GM19452 (cell line): ENCODE results near the gene MN1.
"Not testable (repeated sequence)": the region's sequence is repeated elsewhere in the genome, so short reads cannot be mapped to it uniquely, and the experiment has no call there.

Experiments used
- ATAC-seq: cut with Tn5 transposase; IDR thresholded peaks from one replicate; pipeline ENCODE4 v1.9.1; 2021; ENCODE audit not compliant: unreplicated experiment

The MN1 gene

DNA sequence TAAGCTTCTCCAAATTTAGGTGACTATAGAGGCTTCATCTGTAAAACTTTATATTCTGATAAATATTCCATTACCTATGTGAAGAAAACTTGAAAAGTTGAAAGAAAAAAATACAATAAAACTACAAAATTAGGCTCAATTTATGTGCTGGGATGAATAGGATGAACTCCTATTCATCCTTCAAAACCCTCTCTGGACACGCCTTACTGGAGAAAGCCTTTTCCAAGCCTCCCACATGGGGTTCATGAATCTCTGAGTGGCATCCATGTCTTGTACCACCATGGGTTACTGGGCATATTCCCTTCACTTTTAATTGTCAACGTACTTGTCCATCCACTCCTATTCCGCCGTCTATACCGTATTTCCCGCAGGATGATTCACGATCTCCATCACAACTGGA is 55.7 kb downstream of the MN1 start:
- no peak for ATAC-seq

DNA sequence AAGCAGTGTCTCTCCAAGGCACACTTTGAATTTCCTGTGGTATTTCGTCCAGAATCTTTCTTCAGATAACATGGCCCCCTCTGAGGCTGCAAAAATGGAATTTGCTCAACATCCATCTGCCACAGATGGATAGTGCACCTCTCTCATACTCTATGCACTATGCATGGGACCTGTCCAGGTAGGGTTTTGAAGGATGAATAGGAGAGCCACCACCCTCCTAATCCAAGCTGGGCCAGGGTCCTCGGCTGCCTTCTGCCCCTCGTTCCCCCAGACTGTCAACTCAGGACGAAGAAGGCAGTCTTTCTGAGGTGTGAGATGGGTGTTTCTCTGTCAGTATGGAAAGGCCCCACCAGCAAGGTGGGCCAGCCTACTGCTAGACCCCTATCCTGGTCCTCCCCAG is 56.4 kb downstream of the MN1 start:
- ATAC-seq: no peak

DNA sequence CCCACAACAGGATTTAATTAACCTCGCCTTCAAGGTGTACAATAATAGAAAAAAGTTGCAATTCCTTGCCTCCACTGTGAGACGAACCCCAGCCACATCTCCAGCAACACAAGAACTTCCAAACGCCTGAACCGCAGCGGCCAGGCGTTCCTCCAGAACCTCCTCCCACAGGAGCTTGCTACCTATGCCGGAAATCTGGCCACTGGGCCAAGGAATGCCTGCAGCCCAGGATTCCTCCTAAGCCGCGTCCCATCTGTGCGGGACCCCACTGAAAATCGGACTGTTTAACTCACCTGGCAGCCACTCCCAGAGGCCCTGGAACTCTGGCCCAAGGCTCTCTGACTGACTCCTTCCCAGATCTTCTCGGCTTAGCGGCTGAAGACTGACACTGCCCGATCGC is 57.5 kb downstream of the MN1 start:
- ATAC-seq: not testable (repeated sequence)

DNA sequence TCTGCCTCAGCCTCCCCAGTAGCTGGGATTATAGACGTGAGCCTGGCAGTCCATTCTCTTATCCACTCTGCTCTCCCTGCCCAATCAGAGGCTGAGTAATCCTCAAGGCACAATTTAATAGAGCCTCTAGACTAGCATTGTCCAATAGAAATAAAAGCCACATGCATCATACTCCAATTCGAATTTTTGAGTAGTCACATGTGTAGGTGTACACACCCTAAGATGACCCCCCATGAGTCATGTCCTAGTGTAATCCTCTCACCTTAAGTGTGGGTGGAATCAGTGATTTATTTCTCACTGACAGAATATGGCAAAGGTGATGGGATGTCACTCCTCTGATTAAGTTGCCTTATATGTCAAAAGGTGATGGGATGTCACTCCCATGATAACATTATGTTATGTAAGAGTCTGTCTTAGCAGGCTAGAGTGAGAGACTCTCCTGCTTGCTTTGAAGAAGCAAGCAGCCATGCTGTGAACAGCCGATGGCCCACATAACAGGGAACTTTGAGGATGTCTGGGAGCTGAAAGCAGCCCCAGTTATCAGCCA is 61.3 kb downstream of the MN1 start:
- ATAC-seq: no peak

DNA sequence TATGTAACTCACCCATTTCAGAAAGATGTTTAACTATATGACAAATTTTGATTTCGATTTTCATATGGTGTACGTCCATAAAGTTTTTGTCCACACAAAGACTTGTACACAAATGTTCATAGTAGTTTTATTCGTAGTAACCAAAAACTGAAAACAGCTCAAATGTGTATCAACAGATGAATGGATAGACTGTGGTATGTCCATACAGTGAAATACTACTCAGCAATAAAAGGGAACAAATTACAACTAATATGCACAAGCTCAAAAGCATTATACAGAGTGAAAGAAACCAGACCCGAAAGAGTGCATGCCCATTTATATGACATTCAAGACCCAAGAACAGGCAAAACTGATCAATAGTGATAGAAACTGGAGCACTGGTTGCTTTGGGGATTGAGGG is 64.0 kb downstream of the MN1 start:
- no peak for ATAC-seq

DNA sequence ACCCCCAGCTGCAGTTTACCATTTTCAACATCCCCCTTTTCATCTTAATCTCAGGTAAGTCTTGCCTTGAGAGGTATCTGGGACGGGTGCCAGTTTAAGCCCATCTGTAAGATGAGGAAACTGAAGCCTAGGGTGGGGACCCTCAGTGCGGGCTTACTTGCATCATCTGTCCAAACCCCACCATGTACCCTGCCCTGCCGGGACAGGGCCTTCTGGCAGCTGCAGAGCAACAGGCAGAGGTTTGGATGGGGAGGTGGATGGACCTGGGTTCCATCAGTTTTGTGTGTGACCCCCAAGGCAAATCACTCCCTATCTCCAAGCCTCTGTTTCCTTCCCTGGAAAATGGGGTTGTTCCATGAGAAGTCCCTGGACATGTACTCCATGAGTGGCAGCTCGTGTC is 67.5 kb downstream of the MN1 start:
- no peak for ATAC-seq

DNA sequence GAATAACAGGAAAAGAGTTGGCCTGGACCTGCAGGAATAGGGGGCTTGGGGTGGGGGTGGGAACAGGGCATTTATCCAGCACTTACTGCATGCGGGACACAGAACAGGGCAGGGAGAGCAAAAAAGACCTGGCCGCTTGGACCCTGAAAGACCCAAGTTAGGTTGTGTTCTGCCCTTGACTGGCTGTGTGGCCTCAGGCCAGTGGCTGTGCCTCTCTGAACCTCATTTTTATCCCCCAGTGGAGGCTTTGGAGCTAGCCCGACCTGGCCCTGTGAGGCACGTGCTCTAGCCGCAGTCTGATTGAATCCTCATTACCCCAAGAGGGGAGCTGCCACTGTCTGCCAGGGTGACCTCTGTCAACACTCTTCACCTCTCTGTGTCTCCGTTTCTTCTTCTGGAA is 68.7 kb downstream of the MN1 start:
- no peak for ATAC-seq

DNA sequence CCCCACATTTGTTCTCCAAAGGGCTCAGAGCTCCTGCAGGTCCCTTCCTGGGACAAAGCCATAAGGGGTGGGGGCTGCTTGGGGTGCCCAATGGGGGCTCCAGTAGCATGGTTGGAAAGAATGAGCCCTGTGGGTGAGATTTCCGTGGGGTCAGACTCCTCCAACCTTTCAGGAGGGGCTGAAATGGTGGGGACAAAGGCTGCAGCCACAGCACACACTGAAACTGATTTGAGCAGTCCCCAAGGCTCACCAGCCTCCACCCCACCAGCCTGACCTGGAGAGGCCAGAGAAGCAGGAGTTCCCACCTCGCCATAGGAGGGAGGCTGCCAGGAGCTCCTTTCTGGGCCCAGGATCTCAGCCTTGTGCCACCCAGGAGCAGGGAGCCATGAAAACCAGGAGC is 69.2 kb downstream of the MN1 start:
- no peak for ATAC-seq

DNA sequence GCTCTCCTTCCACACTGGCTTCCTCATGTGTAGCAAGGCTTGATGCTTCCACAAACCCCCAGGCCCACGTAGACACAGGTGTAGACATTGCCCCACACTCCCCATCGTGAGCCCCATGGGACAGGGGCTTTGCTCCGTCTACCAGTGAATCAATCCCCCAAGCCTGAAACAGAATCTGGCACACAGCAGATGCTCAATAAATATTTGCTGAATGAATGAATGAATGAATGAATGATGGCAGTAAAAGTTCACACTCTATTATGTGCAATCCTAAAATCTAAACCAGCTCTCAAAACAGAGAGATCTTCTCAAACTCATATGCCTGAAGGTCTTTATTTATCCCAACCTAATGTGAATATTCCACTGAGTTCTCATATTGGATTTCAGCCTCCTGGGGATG is 69.9 kb downstream of the MN1 start:
- ATAC-seq: no peak

DNA sequence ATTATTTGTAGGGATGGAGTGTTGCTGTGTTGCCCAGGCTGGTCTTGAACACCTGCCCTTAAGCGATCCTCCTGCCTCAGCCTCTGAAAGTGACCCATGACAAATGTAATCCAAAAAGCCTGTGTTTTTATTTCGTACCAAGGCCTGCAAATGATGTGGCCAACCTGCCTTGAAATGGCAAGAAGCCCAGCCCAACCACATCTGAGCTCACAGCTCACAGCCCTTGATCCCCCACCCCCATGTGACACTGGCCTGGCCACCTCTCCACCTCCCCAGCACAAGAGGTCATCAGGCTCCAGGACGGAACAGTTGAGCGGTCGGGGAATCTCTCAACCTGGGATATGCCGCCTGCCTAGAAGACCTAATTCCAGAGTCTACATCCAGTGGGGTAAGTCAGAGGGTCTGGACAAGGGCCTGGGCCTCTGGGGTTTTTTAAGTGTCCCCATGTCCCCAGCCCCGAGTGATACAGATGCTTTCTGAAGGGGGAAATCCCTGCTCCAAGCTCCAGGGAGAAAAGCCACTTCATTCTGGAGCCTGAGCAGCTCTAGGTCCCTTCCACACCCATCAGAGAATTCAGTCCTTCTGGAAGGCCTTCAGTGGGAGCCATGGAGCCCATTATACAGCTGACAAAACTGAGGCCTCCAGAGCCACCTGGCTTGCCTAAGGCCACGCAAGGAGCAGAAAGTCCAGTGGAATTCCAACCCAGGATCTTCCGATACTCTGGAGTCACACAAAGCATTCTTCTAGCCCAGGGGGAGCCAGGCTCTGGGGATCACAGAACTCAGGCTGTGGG is 70.7 kb downstream of the MN1 start:
- ATAC-seq: no peak

DNA sequence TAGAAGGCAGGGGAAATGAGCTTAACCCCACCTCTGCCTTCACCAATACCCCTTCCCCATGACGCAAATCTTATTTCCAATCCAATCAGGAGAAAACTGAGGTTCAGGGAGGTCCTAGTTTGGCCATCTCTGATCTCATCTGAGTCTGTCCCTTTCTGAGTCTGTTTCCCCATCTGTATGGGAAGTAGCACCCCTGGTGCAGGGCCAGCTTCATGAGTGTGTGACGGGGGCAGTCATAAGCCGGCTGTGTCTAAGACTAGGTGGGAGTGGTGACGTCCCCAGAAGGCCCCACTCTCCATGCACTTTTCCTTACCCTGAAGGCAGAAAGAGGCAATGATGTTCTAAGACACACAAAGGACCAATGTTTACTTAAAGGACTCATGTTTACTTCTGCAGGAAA is 72.3 kb downstream of the MN1 start:
- ATAC-seq: no peak

DNA sequence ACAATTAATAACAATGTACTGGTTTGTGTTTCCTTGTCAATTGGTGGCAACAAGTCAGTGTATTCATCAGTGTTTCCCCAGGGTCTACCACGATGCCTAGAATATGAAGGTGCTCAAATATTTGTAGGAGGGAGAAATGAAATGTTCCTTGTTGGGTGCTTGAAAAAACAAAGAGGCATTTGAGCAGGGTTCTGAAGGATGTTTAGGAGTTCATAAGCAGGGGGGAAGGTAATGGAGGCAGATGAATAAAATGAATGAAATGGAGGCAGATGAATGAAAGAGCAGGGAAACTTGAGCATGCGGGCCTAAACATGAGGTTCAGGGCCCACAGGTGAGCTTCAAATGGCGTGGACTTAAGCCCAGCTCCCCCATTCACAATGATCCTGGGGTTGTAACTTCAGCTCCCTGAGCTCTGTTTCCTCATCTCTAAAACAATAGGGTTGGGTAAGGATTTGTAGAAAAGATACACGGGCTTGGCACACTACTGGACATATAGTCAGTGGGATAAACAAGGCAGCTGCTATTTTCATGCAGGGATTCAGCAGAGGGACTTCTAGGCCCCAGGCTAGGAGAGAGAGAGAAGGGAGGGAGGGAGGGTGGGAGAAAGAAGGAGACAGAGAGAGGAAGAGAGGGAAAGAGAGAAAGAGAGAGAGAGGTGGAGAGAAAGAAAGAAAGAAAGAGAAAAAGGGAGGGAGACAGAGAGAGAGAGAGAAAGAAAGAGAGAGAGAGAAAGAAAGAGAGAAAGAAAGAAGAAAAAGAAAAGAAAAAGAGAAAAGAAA is 73.7 kb downstream of the MN1 start:
- no peak for ATAC-seq

DNA sequence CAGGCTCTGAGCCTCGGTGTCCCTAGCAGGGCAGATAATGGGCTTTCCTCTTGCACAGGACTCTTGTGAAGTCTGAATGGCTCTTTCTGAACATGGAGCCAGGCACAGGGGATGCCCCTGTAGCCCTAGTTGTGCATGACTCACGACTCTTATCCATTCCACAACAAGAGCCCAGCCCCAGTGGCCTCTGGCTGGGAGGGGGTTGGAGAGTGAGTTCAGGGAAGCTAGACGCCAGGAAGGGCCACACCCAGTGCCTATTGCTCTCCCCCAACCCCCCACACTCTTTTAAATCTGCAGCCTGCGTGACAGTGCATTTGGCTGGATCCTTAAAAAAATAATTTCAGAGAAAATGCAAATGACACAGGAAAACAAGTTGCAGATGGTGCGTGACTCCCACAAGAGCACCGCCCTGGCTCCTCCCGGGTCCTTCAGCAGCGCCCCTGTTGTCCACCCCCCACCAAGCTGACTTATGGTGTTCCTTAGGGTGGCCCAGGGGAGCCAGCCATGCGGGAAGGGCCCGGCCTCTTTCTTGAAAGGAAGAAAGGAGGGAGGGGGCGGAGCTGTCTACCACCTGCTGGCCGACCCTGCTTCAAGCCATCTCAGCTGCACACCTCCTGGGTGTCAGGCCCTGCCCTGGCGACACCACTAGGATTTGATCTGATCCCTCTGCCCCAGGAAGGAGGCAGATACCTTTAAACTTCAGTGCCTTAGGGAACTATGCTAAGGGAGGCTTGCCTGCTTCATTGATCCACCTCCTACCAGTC is 74.7 kb downstream of the MN1 start:
- no peak for ATAC-seq

DNA sequence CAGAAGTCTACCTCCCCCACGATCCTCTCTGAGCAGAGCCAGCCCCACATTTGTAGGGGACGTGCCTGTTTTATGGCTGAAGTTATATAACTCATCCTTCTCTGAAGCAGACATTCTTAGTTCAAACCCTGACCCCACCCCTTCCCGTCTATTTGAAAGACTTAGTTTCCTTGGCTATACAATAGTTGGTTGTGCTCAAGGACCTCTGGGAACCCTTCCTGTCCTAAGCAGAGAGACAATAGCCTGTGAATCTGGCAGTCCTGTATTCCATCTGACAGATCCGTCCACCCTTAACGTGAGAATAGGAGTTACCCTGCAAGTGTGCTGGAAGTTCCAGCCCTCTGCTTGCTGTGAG is 75.2 kb downstream of the MN1 start:
- no peak for ATAC-seq

DNA sequence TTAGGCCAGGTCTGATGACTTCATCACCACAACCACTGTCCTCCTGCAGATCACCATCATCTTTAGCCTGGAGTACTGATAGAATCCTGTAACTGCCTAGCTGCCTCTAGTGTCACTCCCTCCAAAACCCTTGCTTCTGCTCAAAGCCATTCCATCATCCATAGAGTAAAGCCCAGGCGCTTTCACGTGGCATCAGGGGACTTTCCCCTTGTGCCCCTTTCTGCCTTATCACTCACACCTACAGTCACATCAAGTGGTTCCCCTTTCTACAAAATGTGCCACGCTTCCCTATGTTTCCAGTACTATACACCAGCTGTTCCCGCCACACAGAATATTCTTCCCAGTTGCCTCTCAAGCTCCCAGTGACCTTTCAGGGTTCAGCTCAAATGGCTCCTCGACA is 75.9 kb downstream of the MN1 start:
- no peak for ATAC-seq

DNA sequence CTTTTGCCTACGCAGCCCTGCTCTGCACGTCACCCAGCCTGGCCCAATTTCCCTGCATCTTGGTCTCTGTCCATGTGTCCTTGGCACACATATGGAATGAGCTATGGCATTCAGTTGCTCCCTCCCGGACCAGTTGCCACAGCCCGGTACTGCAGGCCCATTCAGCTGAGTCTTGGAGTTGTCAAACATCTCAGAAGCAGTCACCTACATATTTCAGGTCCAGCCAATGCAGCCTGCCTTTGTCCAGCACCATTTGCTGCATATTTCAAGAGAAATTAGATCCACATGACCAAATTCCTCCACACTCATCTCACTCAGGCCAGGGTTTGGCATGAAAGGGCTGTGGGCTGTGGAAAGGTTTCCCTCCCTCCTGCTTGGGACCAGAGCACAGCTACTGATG is 76.8 kb downstream of the MN1 start:
- no peak for ATAC-seq

DNA sequence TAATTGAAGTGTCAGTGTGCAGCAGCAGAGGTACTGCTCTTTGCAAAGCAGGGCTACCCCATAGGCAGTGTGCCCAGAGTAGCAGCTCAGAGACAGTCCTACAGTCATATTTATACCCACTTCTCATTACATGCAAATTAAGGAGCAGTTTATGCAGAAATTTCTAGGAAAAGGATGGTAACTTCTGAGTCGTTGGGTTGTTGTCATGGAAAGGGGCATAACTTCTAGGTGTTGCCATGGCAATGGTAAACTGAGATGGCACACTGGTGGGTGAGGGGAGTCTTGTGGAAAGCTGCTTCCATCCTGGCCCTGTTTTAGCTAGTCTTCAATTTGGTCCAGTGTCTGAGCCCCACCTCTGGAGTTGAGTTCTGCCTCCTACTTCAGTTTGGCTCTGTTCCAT is 77.4 kb downstream of the MN1 start:
- no peak for ATAC-seq

DNA sequence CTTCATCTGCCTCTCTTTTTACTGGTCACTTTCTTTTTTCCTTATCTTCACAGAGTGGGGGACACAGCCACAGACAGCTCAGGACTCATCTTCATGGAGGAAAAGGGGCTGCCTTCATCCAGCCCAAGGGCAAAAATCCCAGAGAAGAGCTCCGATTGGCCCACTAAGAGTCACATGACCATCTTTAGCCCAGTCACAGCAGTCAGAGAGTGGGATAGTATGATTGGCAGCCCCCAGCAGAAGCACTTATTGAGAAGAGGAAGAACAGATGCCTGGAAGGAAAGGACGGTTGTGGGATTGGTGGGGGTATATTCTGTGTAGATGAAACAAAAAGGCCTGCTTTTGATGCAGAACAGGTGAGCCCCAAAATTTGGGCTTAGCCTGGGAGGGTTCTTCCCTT is 77.8 kb downstream of the MN1 start:
- ATAC-seq: no peak

DNA sequence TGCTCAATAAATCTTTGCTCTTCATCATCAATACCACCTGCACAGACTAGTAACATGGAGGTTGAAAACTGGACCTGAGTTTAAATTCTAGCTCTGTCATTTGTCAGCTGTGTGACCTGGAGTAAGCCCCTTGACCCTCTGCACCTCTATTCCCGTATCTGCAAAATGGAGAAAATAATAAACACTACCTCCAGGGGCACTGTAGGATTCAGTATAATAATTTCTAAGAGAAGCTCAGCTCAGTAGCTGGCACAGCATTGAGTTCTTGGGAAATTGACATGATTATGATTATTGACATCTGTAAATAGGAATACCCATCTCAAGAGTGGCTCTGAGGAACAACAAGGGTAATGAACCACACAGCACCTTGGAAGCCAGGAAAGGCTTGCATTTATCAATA is 78.4 kb downstream of the MN1 start:
- no peak for ATAC-seq

DNA sequence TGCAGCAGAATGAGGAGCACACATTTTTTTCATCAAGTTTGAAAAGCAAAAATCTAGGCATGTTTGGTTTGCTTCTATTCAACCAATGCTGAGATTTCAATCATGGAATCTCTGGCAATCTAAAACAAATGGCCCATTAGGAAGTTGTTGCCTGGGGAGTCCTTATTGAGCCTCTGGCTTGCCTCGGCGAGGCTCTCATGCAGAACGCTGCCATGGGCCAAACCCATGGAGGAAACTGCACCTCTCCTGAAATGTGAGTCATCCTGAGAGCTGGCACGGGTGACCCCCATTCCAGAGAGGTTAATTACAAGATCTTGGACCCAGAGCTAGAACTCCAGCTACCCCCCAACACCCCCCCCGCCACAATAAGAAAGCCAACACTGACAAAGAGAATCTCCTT is 80.7 kb downstream of the MN1 start:
- no peak for ATAC-seq

DNA sequence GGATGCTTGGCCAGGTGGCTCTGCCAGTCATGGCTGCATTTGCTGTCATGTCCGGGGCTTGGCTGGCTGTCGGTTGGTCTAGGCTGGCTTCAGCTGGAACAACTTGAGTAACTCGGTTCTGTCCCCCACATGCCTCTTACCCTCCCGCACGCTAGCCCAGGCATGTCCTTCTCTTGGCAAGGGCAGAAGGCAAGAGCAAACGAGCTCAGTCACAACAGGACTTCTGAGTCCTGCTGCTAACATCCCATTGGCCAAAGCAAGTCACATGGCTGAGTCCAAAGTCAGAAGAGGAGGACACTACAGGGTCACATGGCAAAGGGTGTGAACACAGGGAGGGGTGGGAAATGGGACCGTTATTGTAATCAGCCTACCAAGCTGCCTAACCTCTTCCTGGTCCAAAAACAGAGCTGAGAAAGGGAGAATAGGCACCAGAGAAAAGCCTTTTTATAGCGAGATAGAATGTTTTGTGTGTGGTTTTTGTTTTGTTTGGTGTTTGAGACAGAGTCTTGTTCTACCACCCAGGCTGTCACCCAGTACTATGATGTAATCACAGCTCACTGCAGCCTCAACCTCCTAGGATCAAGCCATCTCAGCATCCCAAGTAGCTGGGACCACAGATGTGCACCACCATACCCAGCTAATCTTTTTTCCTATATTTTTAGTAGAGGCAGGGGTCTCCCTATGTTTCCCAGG is 81.9 kb downstream of the MN1 start:
- no peak for ATAC-seq
